ENCODE results near the gene ATP1A4.

Gene ATP1A4

DNA sequence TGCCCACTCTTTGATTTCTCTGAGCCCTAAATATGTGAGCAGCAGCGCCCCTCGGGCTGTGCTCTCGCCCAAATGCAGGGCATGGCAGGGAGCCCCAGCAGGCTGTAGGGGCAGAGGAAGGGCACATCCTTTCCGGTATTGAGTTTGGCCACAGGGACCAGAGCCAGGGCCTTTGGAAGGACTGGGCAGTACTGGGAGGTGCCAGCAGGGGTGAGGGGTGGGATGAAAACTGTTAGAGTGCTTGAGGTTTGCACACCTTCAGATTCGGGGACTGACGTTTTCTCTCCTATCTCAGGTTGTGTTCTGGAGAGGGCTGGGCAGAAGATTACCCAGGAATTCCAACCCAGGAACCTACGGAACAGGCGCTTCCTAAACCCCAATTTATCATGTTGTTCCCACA is 38.0 kb upstream of the ATP1A4 start:
- no peaks in the 10 kb centered on the region for H3K36me3 ChIP-seq (ENCODE audit: control insufficient read depth, low read length)
- H4K20me1 ChIP-seq (ENCODE audit: control insufficient read depth, insufficient read depth, low read depth, low read length), result no peaks in the 10 kb centered on the region
- H3K27me3 ChIP-seq (ENCODE audit: control insufficient read depth, low read length), result peaks cover 18% of the 10 kb centered on the region
- TF ChIP-seq, protein P1, sequence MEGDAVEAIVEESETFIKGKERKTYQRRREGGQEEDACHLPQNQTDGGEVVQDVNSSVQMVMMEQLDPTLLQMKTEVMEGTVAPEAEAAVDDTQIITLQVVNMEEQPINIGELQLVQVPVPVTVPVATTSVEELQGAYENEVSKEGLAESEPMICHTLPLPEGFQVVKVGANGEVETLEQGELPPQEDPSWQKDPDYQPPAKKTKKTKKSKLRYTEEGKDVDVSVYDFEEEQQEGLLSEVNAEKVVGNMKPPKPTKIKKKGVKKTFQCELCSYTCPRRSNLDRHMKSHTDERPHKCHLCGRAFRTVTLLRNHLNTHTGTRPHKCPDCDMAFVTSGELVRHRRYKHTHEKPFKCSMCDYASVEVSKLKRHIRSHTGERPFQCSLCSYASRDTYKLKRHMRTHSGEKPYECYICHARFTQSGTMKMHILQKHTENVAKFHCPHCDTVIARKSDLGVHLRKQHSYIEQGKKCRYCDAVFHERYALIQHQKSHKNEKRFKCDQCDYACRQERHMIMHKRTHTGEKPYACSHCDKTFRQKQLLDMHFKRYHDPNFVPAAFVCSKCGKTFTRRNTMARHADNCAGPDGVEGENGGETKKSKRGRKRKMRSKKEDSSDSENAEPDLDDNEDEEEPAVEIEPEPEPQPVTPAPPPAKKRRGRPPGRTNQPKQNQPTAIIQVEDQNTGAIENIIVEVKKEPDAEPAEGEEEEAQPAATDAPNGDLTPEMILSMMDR (IDR thresholded peaks at IDR 0.05; ENCODE audit: low read depth, low read length, poor library complexity, severe bottlenecking), result no peak
- no peak for TF ChIP-seq EZH2phosphoT487 (IDR thresholded peaks at IDR 0.05; ENCODE audit: borderline replicate concordance, low read length)
- H3K4me3 ChIP-seq (ENCODE audit: low read length), result no peak overlapping the region
- no peaks in the 10 kb centered on the region for H3K79me2 ChIP-seq (ENCODE audit: control insufficient read depth, low read length)
- H3K4me2 ChIP-seq (ENCODE audit: low read length), result no peak overlapping the region
- no peaks in the 10 kb centered on the region for H3K4me1 ChIP-seq (ENCODE audit: control insufficient read depth, low read length)
- no peaks in the 10 kb centered on the region for H3K9me2 ChIP-seq (replicated peaks; ENCODE audit: control insufficient read depth, low read length)
- H3K9me3 ChIP-seq (ENCODE audit: control insufficient read depth, insufficient read depth, low read length), result no peaks in the 10 kb centered on the region
- H3F3A ChIP-seq (ENCODE audit: control insufficient read depth, insufficient read depth), result no peaks in the 10 kb centered on the region
- H3K27ac ChIP-seq (ENCODE audit: low read depth, low read length), result no peak overlapping the region

DNA sequence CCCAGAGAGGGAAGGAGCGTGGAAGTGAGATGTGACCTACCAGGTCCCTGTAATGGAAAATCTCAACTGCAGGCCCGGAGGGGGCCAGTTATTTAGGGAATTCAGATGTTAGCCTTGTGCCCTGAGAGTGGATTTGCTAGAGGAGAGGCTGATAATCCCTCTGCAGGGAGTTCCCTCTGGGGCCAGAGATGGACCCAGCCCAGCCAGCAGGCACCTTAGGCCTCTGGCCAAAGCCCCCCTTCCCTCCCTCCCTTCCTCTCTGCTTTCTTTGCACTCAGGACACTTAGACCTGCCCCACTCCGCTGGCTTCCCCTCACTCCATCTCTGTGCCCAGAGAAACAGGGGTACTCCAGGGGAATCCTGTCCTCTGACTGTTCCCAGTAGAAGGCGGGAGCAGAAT is 37.3 kb upstream of the ATP1A4 start:
- no peaks in the 10 kb centered on the region for H3K9me3 ChIP-seq (ENCODE audit: control insufficient read depth, insufficient read depth, low read length)
- H3K4me2 ChIP-seq (ENCODE audit: low read length), result no peak overlapping the region
- TF ChIP-seq, protein P1 (IDR thresholded peaks at IDR 0.05; ENCODE audit: low read depth, low read length, poor library complexity, severe bottlenecking), result no peak
- TF ChIP-seq EZH2phosphoT487 (IDR thresholded peaks at IDR 0.05; ENCODE audit: borderline replicate concordance, low read length), result no peak
- H3K79me2 ChIP-seq (ENCODE audit: control insufficient read depth, low read length), result no peaks in the 10 kb centered on the region
- H3K4me3 ChIP-seq (ENCODE audit: low read length), result no peak overlapping the region
- H4K20me1 ChIP-seq (ENCODE audit: control insufficient read depth, insufficient read depth, low read depth, low read length), result no peaks in the 10 kb centered on the region
- H3K27ac ChIP-seq (ENCODE audit: low read depth, low read length), result no peak overlapping the region
- H3F3A ChIP-seq (ENCODE audit: control insufficient read depth, insufficient read depth), result no peaks in the 10 kb centered on the region
- H3K4me1 ChIP-seq (ENCODE audit: control insufficient read depth, low read length), result no peaks in the 10 kb centered on the region
- H3K36me3 ChIP-seq (ENCODE audit: control insufficient read depth, low read length), result no peaks in the 10 kb centered on the region
- peaks cover 18% of the 10 kb centered on the region for H3K27me3 ChIP-seq (ENCODE audit: control insufficient read depth, low read length)
- H3K9me2 ChIP-seq (replicated peaks; ENCODE audit: control insufficient read depth, low read length), result no peaks in the 10 kb centered on the region

DNA sequence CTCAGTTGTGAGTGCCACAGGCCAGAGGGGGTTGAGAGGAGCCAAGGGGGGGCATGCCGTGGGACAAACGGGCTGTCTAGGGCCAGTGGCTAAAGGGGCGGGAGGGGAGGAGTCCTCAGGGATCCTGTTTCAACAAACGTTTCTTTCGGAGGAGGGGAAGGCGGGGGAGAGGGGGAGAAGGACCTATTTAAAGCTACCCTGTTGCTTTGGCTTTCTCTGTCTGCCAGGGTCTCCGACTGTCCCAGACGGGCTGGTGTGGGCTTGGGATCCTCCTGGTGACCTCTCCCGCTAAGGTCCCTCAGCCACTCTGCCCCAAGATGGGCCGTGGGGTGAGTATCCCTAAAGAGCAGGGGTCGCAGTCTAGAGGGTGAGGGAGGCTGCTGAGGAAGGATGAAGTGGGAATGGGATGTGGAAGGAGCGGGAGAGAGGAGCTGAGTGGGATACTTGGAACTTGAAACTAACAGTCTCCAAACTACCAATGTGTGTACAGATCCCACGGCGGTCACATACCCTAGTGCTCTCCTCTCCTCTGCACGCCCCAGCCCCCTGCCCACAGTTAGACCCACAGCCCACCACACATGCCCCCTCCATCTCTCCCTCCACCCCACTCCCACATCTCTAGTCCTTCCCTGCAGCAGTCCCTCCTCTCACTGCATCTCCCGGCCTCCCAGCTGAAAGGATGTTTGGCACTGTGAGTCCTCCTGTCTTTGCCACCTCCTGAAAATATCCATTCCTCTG is 35.7 kb upstream of the ATP1A4 start, which contains the start of gene ATP1A2:
TSS of gene ATP1A2 (plus strand) at position 215 of the 738 bp plus-strand sequence. CDS start at position 318, 103 bp downstream.
- Histone ChIP-seq H3K4me3 (ENCODE audit: low read length) (no peak within 1 kb of the TSS), H3K36me3 (ENCODE audit: control insufficient read depth, low read length) (no peaks in the 10 kb centered on the region)
- TF ChIP-seq, protein P1 (IDR thresholded peaks at IDR 0.05; ENCODE audit: low read depth, low read length, poor library complexity, severe bottlenecking), result no peak
- TF ChIP-seq EZH2phosphoT487 (IDR thresholded peaks at IDR 0.05; ENCODE audit: borderline replicate concordance, low read length), result no peak

More for the DNA sequence above, 35.7 kb upstream of the ATP1A4 start, which contains the start of gene ATP1A2:
- Histone ChIP-seq H3K9me3 (ENCODE audit: control insufficient read depth, insufficient read depth, low read length) (no peaks in the 10 kb centered on the region), H3K4me1 (ENCODE audit: control insufficient read depth, low read length) (no peaks in the 10 kb centered on the region), H3K4me2 (ENCODE audit: low read length) (no peak within 1 kb of the TSS), H3K79me2 (ENCODE audit: control insufficient read depth, low read length) (no peaks in the 10 kb centered on the region), H3K9me2 (replicated peaks; ENCODE audit: control insufficient read depth, low read length) (no peaks in the 10 kb centered on the region), H3F3A (ENCODE audit: control insufficient read depth, insufficient read depth) (no peaks in the 10 kb centered on the region), H4K20me1 (ENCODE audit: control insufficient read depth, insufficient read depth, low read depth, low read length) (no peaks in the 10 kb centered on the region), H3K27ac (ENCODE audit: low read depth, low read length) (no peak within 1 kb of the TSS), H3K27me3 (ENCODE audit: control insufficient read depth, low read length) (peaks cover 18% of the 10 kb centered on the region)

Data from DOHH2 (cell line).